Medulla oblongata (tissue), 1 donor: Measurements from ENCODE around the gene ANAPC5.
A peak's percentile ranks its signal among the peaks of the same experiment; 100 is the strongest.
"Not testable (repeated sequence)": the region's sequence is repeated elsewhere in the genome, so short reads cannot be mapped to it uniquely, and the experiment has no call there.

Experiments
- DNase-seq: peaks from one replicate; pipeline ENCODE4 v3.0.0-alpha.2; 2015; ENCODE audit errors: extremely low spot score

ANAPC5 gene, protein sequence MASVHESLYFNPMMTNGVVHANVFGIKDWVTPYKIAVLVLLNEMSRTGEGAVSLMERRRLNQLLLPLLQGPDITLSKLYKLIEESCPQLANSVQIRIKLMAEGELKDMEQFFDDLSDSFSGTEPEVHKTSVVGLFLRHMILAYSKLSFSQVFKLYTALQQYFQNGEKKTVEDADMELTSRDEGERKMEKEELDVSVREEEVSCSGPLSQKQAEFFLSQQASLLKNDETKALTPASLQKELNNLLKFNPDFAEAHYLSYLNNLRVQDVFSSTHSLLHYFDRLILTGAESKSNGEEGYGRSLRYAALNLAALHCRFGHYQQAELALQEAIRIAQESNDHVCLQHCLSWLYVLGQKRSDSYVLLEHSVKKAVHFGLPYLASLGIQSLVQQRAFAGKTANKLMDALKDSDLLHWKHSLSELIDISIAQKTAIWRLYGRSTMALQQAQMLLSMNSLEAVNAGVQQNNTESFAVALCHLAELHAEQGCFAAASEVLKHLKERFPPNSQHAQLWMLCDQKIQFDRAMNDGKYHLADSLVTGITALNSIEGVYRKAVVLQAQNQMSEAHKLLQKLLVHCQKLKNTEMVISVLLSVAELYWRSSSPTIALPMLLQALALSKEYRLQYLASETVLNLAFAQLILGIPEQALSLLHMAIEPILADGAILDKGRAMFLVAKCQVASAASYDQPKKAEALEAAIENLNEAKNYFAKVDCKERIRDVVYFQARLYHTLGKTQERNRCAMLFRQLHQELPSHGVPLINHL

GRCh38 chr12:121351820-121352681 lies at the start of gene ANAPC5:
TSS of gene ANAPC5 (minus strand) at chr12:121352411. CDS start at chr12:121352340, 71 bp downstream.
- DNase-seq, result peak; percentile 99

DNA sequence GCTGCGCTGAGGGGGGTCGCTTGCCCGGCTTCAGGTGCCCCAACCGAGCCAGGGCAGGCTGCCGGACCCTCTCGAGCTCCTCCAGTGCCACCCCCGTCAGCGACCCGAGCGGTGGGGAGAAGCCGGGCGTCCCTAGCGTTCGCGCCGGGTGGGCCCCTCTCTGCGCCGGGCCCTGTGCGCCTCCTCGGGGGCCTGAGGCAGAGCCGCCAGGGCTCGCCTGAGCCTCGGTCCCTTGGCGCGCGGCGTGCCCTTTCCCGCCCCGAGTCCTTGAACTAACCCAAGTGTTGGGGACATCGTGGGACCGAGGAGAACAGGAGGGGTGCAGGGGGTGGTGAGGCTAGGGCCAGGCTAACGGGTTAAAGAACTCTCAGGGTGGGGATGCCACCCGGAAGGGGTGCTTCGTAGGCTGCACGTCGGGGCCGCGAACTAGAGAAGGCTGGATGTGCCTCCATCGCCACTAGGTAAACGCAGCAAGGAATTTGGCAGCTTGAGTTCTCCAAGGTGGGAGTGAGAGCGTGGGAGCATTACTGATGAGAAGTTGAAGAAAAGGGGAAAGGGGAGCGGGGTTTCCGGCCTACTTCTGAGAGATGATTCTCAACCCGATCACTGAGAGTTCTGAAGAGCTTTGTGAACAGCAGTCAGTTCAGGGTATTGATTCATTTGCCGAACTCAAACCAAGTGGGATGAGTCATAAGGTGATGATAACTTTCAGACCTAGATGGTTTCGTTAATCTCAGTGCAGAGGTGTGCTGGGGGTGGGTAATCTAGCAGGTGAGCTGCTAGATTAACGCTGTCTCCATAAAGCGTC lies 48.3 kb upstream of the ANAPC5 start:
- DNase-seq, result peak; percentile 33

GRCh38 chr12:121399391-121400331 lies 47.5 kb upstream of the ANAPC5 start, which contains the start of gene RNF34:
TSS of gene RNF34 (plus strand) at chr12:121400118. CDS start at chr12:121400213, 95 bp downstream.
- DNase-seq, result peak; percentile 98

DNA sequence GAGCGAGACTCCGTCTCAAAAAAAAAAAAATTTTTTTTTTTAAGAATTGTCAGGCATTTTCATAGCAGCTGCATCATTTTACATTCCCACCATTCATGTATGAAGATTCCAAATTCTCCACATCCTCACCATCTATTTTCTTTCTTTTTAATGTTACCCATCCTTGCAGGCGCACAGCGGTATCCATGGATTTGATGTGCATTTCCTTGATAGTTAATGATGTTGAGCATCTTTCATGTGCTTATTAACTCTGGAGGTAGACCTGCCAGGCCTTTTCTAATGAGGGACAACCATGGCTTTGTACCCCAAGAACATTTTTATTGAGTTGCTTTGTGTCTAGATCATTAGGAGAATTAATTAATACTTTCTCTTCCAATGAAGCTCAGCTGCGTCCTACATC lies 46.1 kb upstream of the ANAPC5 start:
- no peak for DNase-seq

- no peak for DNase-seq
Observed at GRCh38 chr12:121397521-121397920, 45.3 kb upstream of the ANAPC5 start.

- DNase-seq, result no peak
Observed at GRCh38 chr12:121392325-121392716, 40.1 kb upstream of the ANAPC5 start.

GRCh38 chr12:121391619-121392324 lies 39.6 kb upstream of the ANAPC5 start:
- DNase-seq, result peak; percentile 43

GRCh38 chr12:121390856-121391255 lies 38.6 kb upstream of the ANAPC5 start:
- DNase-seq, result no peak

GRCh38 chr12:121388421-121388981 lies 36.3 kb upstream of the ANAPC5 start:
- DNase-seq, result no peak

DNA sequence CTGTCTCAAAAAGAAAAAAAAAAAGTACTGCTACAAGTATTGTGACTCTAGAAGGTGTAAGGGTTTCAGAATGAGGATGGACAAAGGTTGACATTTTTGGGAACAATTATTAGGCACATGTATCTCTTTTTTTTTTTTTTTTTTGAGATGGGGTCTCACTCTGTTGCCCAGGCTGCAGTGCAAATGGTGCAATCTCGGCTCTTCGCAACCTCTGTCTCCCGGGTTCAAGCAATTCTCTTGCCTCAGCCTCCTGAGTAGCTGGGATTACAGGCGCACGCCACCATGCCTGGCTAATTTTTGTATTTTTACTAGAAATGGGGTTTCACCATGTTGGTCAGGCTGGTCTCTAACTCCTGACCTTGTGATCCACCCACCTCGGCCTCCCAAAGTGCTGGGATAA lies 32.7 kb upstream of the ANAPC5 start:
- not testable (repeated sequence) for DNase-seq

DNA sequence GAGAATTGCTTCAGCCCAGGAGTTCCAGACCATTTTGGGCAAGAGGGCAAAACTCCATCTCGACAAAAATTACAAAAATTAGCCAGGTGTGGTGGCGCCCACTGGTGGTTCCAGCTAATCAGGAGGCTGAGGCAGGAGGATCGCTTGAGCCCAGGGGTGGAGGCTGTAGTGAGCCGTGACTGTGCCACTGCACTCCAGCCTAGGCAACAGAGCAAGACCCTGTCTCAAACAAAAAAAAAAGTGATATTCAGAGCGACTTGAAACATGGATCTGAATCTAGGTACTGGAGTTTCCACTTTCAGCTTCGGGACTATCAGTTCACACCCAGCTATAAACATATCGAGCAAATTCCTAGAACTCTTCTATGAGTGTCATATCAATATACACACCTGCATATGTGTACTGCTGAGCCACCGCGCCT lies 31.4 kb upstream of the ANAPC5 start:
- no peak for DNase-seq

DNA sequence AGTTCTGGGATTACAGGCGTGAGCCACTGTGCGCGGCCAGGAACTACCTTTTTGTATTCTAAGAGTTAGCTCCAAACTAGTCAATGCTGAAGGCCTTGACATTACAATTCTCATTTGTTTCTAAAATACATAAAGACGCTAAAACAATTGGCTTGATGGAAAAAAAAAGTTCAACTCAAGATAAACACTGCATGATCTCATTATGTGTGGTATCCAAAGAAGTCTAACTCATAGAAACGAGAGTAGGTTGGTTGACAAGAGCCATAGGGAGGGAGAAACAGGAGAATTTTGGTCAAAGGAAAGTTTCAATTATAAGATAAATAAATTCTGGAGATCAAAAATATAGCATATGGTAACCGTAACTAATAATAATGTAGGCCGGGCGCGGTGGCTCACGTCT lies 27.7 kb upstream of the ANAPC5 start:
- DNase-seq, result no peak

DNA sequence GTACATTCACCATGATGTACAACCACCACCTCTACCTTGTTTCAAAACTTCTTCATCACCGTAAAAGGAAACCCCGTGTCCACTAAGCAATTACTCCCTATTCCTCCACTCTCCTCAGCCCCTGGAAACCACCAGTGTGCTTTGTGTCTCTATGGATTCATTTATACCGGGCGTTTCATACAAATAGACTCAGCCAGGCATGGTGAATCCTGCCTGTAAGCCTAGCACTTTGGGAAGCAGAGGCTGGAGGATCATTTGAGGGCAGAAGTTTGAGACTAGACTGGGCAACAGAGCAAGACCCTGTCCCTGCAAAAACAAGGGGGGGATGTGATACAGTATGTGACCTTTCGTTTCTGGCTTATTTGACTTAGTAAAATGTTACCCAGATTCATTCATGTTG lies 26.5 kb upstream of the ANAPC5 start:
- DNase-seq, result no peak

DNA sequence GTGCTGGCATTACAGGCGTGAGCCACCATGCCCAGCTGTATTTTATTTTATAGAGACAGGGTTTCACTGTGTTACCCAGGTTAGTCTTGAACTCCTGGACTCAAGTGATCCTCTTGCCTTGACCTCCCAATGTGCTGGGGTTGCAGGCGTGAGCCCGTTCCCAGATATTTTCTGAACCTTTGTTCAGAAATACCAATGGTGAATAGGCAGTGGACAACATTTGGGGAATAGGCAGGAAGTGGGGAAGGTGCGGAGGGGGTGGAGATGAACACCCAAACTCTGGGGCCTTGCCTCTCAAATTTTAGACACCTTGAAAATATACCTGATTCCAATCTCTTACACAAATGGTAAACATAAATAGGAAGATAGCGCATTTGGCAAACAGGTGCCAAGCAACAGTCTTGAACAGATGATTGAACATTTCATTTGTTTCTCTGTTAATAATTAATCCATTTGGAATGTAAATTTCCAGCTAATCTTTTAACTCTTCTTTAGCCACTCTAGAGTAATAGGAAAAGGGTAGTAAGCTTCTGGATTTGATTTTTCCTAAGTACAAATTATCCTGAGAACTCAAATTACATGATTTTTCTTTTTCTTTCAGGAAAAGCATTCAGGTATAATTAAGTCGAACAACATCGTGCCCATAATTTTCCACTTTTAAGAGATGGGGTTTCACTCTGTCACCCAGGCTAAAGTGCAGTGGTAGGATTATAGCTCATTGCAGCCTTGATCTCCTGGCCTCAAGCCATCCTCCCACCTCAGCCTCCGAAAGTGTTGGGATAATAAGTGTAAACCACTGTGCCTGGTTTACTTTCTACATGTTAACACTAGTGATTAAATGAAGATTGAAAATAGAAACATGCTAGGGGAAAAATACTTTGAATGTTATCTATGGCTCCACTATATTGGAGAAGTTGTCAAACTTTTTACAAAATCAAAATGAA lies 24.8 kb upstream of the ANAPC5 start:
- no peak for DNase-seq

GRCh38 chr12:121374945-121375584 lies 22.9 kb upstream of the ANAPC5 start:
- DNase-seq, result not testable (repeated sequence)

DNA sequence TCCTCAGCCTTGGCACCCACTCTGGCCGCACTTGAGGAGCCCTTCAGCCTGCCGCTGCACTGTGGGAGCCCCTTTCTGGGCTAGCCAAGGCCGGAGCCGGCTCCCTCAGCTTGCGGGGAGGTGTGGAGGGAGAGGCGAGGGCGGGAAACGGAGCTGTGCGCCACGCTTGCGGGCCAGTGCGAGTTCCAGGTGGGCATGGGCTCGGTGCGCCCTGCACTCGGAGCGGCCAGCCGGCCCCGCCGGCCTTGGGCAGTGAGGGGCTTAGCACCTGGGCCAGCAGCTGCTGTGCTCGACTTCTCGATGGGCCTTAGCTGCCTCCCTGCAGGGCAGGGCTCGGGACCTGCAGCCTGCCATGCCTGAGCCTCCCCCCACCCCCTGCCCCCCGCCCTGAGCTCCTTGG lies 22.1 kb upstream of the ANAPC5 start:
- not testable (repeated sequence) for DNase-seq

DNA sequence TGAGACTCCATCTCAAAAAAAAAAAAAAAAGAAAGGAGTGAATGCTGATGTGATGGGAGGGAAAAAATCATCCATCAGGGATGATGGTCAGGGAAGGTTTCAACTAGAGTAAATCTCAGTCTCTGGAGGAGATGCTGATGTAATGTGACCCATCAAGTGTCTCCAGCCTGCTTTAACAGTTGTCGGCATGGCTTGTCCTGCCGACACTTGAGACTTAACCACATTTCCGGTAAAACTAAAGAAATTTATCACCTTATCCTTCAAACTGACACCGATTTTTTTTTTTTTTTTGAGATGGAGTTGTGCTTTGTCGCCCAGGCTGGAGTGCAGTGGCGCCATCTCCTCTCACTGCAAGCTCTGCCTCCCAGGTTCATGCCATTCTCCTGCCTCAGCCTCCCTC lies 21.5 kb upstream of the ANAPC5 start:
- no peak for DNase-seq
